AG09309 (cell line): ENCODE data around the gene MTSS2.

Source experiments
- DNase-seq: peaks from one replicate; pipeline ENCODE4 v3.0.0-alpha.2; 2010; ENCODE audit warnings: low read depth
- H3K4me3 ChIP-seq: 2 replicates; pipeline ENCODE4 v1.5.1; 2011; ENCODE audit warnings: mild to moderate bottlenecking, low read depth, low read length, moderate library complexity; ENCODE audit not compliant: control insufficient read depth
- CTCF ChIP-seq: IDR thresholded peaks from 2 replicates; pipeline ENCODE4 v1.5.1; 2011; ENCODE audit warnings: mild to moderate bottlenecking, low read depth, low read length, inconsistent platforms; ENCODE audit not compliant: insufficient read depth, control insufficient read depth; ENCODE audit errors: missing control alignments

MTSS2 gene

GRCh38 chr16:70704586-70704985, 18.7 kb upstream of the MTSS2 start:
- DNase-seq: no peak
- TF ChIP-seq CTCF: no peak

GRCh38 chr16:70703835-70704381, 18.1 kb upstream of the MTSS2 start:
- DNase-seq: no peak
- no peak for TF ChIP-seq CTCF
- no peak overlapping the region for H3K4me3 ChIP-seq

More at GRCh38 chr16:70704586-70704985, 18.7 kb upstream of the MTSS2 start:
- no peak overlapping the region for H3K4me3 ChIP-seq

- peak; percentile 64 for TF ChIP-seq CTCF
- DNase-seq: peak; percentile 91
- no peak overlapping the region for H3K4me3 ChIP-seq
These were observed 17.4 kb upstream of the MTSS2 start for GRCh38 chr16:70703041-70703834.

GRCh38 chr16:70702624-70703023, 16.8 kb upstream of the MTSS2 start:
- no peak for DNase-seq
- no peak for TF ChIP-seq CTCF
- H3K4me3 ChIP-seq: no peak overlapping the region

GRCh38 chr16:70701998-70702397, 16.1 kb upstream of the MTSS2 start:
- DNase-seq: no peak
- H3K4me3 ChIP-seq: no peak overlapping the region
- no peak for TF ChIP-seq CTCF

- no peak for TF ChIP-seq CTCF
- DNase-seq: no peak
- H3K4me3 ChIP-seq: no peak overlapping the region
These were observed 15.7 kb upstream of the MTSS2 start for GRCh38 chr16:70701596-70701995.
